ENCODE data around the gene NUDT2. TPM values are rescaled to one million over a fixed set of nuclear protein-coding genes. Genes with fewer than 3 reads are reported as not detected.

NUDT2 gene
- total RNA-seq: 10 to 100 TPM in 3 of 4 donors, 1 to 10 TPM in 1; 9.2 to 29.3 (median 17.8) TPM

- Histone ChIP-seq H3K4me3 (peak within 1 kb of the TSS; percentile 67 to 89 (median 82)), H3K36me3 (no peaks in the 10 kb centered on the region), H3K9me3 (no peaks in the 10 kb centered on the region), H3K27ac (peak within 1 kb of the TSS; percentile 95 to 99 (median 96)), H3K27me3 (no peaks in the 10 kb centered on the region), H3K4me1 (peaks cover 12 to 41% (median 17%) of the 10 kb centered on the region in 3 donors)
- TF ChIP-seq POLR2A (IDR thresholded peaks at IDR 0.05) (peak in 3 of 4 donors; percentile 65 to 76 (median 67)), CTCF (IDR thresholded peaks at IDR 0.05) (peak in 1 of 6 experiments; percentile 6)
- WGBS, 2 donors: 0 to 2% methylated on average over 21 to 45 of the region's 64 CpGs
- peak; percentile 95 for DNase-seq
- intact Hi-C loops (cut with DNase I): no loop called here
Measured at GRCh38 chr9:34328987-34329832, at the start of gene NUDT2, which contains the start of gene KIF24. Gene NUDT2 (plus strand): TSS chr9:34329569. CDS start chr9:34339040, 9,471 bp downstream. Gene KIF24 (minus strand): TSS chr9:34329268. CDS start chr9:34311346, 17,922 bp downstream.

GRCh38 chr9:34282096-34282495 is 47.3 kb upstream of the NUDT2 start:
- no peaks in the 10 kb centered on the region for H3K9me3 ChIP-seq
- no peaks in the 10 kb centered on the region for H3K36me3 ChIP-seq
- no peaks in the 10 kb centered on the region for H3K27me3 ChIP-seq
- H3K4me1 ChIP-seq: peaks cover 0 to 10% (median 0%) of the 10 kb centered on the region in 3 donors
- 24 to 37% methylated on average over 1 of the region's 1 CpG for WGBS, 2 donors
- intact Hi-C loops (cut with DNase I): no loop called here
- H3K4me3 ChIP-seq: no peak overlapping the region
- no peak overlapping the region for H3K27ac ChIP-seq
- TF ChIP-seq CTCF (IDR thresholded peaks at IDR 0.05) (no peak), POLR2A (IDR thresholded peaks at IDR 0.05) (no peak)
- no peak for DNase-seq

- Histone ChIP-seq H3K4me3 (no peak overlapping the region), H3K27ac (no peak overlapping the region), H3K9me3 (no peaks in the 10 kb centered on the region), H3K36me3 (no peaks in the 10 kb centered on the region), H3K27me3 (no peaks in the 10 kb centered on the region), H3K4me1 (no peaks in the 10 kb centered on the region)
- intact Hi-C loops (cut with DNase I): no loop called here
- 73 to 85% methylated on average over 2 of the region's 2 CpGs for WGBS, 2 donors
- TF ChIP-seq POLR2A (IDR thresholded peaks at IDR 0.05) (no peak), CTCF (IDR thresholded peaks at IDR 0.05) (no peak)
- DNase-seq: no peak
Measured at GRCh38 chr9:34289159-34289558, 40.2 kb upstream of the NUDT2 start.

- no peak overlapping the region for H3K27ac ChIP-seq
- intact Hi-C loops (cut with DNase I): no loop called here
- no peaks in the 10 kb centered on the region for H3K4me1 ChIP-seq
- no peaks in the 10 kb centered on the region for H3K9me3 ChIP-seq
- no peaks in the 10 kb centered on the region for H3K27me3 ChIP-seq
- 75 to 84% methylated on average over 2 of the region's 2 CpGs for WGBS, 2 donors
- TF ChIP-seq POLR2A (IDR thresholded peaks at IDR 0.05): no peak
- no peak for TF ChIP-seq CTCF (IDR thresholded peaks at IDR 0.05)
- H3K4me3 ChIP-seq: no peak overlapping the region
- DNase-seq: no peak
- no peaks in the 10 kb centered on the region for H3K36me3 ChIP-seq
Measured at GRCh38 chr9:34291023-34291422, 38.3 kb upstream of the NUDT2 start.

- 92% methylated on average over 2 of the region's 2 CpGs for WGBS, 2 donors
- Histone ChIP-seq H3K27me3 (no peaks in the 10 kb centered on the region), H3K4me1 (no peaks in the 10 kb centered on the region), H3K27ac (no peak overlapping the region), H3K4me3 (no peak overlapping the region), H3K9me3 (no peaks in the 10 kb centered on the region), H3K36me3 (no peaks in the 10 kb centered on the region)
- no peak for DNase-seq
- intact Hi-C loops (cut with DNase I): no loop called here
- TF ChIP-seq POLR2A (IDR thresholded peaks at IDR 0.05): no peak
- TF ChIP-seq CTCF (IDR thresholded peaks at IDR 0.05): no peak
Measured at GRCh38 chr9:34291423-34291822, 37.9 kb upstream of the NUDT2 start.
